ENCODE measurements around the gene LETM1. TPM values are rescaled to one million over a fixed set of nuclear protein-coding genes. Genes with fewer than 3 reads are reported as not detected.

Gene LETM1
- total and polyA plus RNA-seq, 2 of the 13 experiments (the other 11 are each of a cell fraction or from before 2014, with no cell fraction given), result 9.7 to 41.6 TPM

DNA sequence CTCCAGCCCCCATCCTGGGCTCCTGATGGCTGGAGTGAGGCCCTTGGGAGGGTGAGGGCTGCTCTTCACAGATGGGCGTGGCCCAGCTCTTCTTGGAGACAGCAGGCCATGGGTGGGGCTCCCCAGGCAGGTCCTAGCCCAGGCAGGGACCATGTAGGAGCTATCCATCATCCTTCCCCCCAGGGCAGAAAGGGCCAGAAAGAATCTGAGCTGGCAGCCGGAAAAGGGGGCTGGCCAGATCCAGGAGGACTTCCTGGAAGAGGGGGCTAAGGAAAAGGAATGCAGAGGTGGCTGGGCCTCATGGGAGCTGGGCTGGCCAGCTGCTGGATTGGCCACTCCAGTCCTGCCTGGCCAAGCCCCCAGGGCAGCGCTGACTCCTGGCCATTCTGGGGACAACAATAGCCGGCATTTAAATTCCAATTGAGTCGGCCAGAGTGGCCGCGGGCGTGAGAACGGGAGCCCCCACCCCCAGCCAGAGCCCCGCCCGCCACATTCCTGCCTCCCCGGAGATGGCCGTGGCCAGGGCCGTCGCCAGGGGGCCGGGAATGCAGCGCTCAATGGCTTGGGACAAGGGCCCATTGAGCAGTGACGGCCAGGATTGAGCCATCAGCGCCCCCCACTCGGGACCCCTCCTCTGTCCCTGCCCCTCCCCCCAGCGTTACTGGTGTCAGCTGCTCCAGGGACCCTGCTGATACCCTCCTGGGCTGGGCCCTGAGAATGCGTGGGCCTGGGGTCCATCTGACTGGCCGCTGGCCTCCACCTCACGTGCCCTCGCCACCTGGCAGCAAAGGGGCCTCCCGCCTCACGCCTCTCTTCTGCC is 77.9 kb downstream of the LETM1 start (continued):
- TF ChIP-seq, protein P1, sequence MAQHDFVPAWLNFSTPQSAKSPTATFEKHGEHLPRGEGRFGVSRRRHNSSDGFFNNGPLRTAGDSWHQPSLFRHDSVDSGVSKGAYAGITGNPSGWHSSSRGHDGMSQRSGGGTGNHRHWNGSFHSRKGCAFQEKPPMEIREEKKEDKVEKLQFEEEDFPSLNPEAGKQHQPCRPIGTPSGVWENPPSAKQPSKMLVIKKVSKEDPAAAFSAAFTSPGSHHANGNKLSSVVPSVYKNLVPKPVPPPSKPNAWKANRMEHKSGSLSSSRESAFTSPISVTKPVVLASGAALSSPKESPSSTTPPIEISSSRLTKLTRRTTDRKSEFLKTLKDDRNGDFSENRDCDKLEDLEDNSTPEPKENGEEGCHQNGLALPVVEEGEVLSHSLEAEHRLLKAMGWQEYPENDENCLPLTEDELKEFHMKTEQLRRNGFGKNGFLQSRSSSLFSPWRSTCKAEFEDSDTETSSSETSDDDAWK (CRISPR knock-in tag; IDR thresholded peaks at IDR 0.05), result no peak
- TF ChIP-seq ETV5 (CRISPR knock-in tag; IDR thresholded peaks at IDR 0.05; ENCODE audit: borderline replicate concordance) (peak; percentile 30; the same call in 1 of the 2 replicates), JDP2 (CRISPR knock-in tag; IDR thresholded peaks at IDR 0.05; ENCODE audit: borderline replicate concordance) (no peak), ZNF496 (CRISPR knock-in tag; IDR thresholded peaks at IDR 0.05; ENCODE audit: insufficient replicate concordance) (no peak), TSC22D2 (CRISPR knock-in tag; IDR thresholded peaks at IDR 0.05; ENCODE audit: borderline replicate concordance) (no peak), KLF12 (CRISPR knock-in tag; IDR thresholded peaks at IDR 0.05; ENCODE audit: borderline replicate concordance) (peak; percentile 66; the same call in 1 of the 2 replicates), ZNF782 (CRISPR knock-in tag; IDR thresholded peaks at IDR 0.05; ENCODE audit: borderline replicate concordance) (no peak), STAG1 (CRISPR knock-in tag; IDR thresholded peaks at IDR 0.05) (peak; percentile 21; the same call in 1 of the 2 replicates), MXD4 (CRISPR knock-in tag; IDR thresholded peaks at IDR 0.05) (no peak), WIZ (CRISPR knock-in tag; IDR thresholded peaks at IDR 0.05) (no peak), ZNF263 (CRISPR knock-in tag; IDR thresholded peaks at IDR 0.05) (peak; percentile 66), ZNF30 (CRISPR knock-in tag; IDR thresholded peaks at IDR 0.05) (no peak)
- TF ChIP-seq, protein P2, sequence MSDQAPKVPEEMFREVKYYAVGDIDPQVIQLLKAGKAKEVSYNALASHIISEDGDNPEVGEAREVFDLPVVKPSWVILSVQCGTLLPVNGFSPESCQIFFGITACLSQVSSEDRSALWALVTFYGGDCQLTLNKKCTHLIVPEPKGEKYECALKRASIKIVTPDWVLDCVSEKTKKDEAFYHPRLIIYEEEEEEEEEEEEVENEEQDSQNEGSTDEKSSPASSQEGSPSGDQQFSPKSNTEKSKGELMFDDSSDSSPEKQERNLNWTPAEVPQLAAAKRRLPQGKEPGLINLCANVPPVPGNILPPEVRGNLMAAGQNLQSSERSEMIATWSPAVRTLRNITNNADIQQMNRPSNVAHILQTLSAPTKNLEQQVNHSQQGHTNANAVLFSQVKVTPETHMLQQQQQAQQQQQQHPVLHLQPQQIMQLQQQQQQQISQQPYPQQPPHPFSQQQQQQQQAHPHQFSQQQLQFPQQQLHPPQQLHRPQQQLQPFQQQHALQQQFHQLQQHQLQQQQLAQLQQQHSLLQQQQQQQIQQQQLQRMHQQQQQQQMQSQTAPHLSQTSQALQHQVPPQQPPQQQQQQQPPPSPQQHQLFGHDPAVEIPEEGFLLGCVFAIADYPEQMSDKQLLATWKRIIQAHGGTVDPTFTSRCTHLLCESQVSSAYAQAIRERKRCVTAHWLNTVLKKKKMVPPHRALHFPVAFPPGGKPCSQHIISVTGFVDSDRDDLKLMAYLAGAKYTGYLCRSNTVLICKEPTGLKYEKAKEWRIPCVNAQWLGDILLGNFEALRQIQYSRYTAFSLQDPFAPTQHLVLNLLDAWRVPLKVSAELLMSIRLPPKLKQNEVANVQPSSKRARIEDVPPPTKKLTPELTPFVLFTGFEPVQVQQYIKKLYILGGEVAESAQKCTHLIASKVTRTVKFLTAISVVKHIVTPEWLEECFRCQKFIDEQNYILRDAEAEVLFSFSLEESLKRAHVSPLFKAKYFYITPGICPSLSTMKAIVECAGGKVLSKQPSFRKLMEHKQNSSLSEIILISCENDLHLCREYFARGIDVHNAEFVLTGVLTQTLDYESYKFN (CRISPR knock-in tag; conservative IDR thresholded peaks at IDR 0.05), result 0 out of 2 replicates have a peak, but pooled peaks have one; percentile 35
- TF ChIP-seq, protein P3, sequence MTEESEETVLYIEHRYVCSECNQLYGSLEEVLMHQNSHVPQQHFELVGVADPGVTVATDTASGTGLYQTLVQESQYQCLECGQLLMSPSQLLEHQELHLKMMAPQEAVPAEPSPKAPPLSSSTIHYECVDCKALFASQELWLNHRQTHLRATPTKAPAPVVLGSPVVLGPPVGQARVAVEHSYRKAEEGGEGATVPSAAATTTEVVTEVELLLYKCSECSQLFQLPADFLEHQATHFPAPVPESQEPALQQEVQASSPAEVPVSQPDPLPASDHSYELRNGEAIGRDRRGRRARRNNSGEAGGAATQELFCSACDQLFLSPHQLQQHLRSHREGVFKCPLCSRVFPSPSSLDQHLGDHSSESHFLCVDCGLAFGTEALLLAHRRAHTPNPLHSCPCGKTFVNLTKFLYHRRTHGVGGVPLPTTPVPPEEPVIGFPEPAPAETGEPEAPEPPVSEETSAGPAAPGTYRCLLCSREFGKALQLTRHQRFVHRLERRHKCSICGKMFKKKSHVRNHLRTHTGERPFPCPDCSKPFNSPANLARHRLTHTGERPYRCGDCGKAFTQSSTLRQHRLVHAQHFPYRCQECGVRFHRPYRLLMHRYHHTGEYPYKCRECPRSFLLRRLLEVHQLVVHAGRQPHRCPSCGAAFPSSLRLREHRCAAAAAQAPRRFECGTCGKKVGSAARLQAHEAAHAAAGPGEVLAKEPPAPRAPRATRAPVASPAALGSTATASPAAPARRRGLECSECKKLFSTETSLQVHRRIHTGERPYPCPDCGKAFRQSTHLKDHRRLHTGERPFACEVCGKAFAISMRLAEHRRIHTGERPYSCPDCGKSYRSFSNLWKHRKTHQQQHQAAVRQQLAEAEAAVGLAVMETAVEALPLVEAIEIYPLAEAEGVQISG (CRISPR knock-in tag; IDR thresholded peaks at IDR 0.05), result peak; percentile 39; the same call in 1 of the 2 replicates
- TF ChIP-seq, protein P4, sequence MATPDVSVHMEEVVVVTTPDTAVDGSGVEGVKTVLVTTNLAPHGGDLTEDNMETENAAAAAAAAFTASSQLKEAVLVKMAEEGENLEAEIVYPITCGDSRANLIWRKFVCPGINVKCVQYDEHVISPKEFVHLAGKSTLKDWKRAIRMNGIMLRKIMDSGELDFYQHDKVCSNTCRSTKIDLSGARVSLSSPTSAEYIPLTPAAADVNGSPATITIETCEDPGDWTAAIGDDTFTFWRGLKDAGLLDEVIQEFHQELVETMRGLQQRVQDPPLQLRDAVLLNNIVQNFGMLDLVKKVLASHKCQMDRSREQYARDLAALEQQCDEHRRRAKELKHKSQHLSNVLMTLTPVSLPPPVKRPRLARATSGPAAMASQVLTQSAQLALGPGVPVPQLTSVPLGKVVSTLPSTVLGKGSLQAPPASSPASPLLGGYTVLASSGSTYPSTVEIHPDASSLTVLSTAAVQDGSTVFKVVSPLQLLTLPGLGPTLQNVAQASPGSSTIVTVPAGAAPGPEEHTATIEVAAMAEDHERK (CRISPR knock-in tag; IDR thresholded peaks at IDR 0.05; ENCODE audit: low read depth), result no peak
- TF ChIP-seq, protein P5, sequence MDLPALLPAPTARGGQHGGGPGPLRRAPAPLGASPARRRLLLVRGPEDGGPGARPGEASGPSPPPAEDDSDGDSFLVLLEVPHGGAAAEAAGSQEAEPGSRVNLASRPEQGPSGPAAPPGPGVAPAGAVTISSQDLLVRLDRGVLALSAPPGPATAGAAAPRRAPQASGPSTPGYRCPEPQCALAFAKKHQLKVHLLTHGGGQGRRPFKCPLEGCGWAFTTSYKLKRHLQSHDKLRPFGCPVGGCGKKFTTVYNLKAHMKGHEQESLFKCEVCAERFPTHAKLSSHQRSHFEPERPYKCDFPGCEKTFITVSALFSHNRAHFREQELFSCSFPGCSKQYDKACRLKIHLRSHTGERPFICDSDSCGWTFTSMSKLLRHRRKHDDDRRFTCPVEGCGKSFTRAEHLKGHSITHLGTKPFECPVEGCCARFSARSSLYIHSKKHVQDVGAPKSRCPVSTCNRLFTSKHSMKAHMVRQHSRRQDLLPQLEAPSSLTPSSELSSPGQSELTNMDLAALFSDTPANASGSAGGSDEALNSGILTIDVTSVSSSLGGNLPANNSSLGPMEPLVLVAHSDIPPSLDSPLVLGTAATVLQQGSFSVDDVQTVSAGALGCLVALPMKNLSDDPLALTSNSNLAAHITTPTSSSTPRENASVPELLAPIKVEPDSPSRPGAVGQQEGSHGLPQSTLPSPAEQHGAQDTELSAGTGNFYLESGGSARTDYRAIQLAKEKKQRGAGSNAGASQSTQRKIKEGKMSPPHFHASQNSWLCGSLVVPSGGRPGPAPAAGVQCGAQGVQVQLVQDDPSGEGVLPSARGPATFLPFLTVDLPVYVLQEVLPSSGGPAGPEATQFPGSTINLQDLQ (CRISPR knock-in tag; IDR thresholded peaks at IDR 0.05), result peak; percentile 45; the same call in 1 of the 2 replicates
